SH-SY5Y (cell line): ENCODE results near the gene DPP10.

Source experiments
- GATA2 ChIP-seq: IDR thresholded peaks from 2 replicates; pipeline ENCODE4 v1.6.1; 2011; ENCODE audit warnings: mild to moderate bottlenecking, low read depth, low read length
- GATA3 ChIP-seq: IDR thresholded peaks from 2 replicates; pipeline ENCODE4 v1.6.1; 2011; ENCODE audit warnings: low read depth, mild to moderate bottlenecking, low read length, moderate library complexity

GRCh38 chr2:115297056-115297455 is 854.6 kb downstream of the DPP10 start:
- TF ChIP-seq GATA2 = peak; percentile 90
- peak; percentile 75 for TF ChIP-seq GATA3
